Activated T-cell treated with anti-CD3 and anti-CD28 coated beads, Interleukin-2, amount 50 U/mL, for 4 hours (primary cell): Measurements from ENCODE around the gene SHISAL1. TPM values are rescaled to one million over a fixed set of nuclear protein-coding genes. Genes with fewer than 3 reads are reported as not detected.

Experiments used
- ATAC-seq, 2 donors: fragments of 200-7000 bp; cut with Tn5 transposase; one replicate each; pipeline ENCODE4 v1.10.0; 2021
- DNase-seq: peaks from one replicate; pipeline ENCODE4 v3.0.0-alpha.2; 2020
- H3K27me3 Mint-ChIP-seq: one replicate; pipeline ENCODE4 v1.8.0; 2021; ENCODE audit warnings: low read depth, mixed read lengths
- H3K36me3 Mint-ChIP-seq: one replicate; pipeline ENCODE4 v1.8.0; 2022; ENCODE audit warnings: mixed read lengths; ENCODE audit not compliant: insufficient read depth
- H3K4me1 Mint-ChIP-seq: one replicate; pipeline ENCODE4 v1.8.0; 2021; ENCODE audit warnings: low read depth, mixed read lengths
- H3K4me3 Mint-ChIP-seq: one replicate; pipeline ENCODE4 v1.8.0; 2021; ENCODE audit warnings: mild to moderate bottlenecking, moderate library complexity, mixed read lengths
- H3K9me3 Mint-ChIP-seq: one replicate; pipeline ENCODE4 v1.8.0; 2021; ENCODE audit warnings: mixed read lengths
- total RNA-seq, 3 donors: library from RNA; stranded (reverse); gene quantifications; one replicate each; pipeline ENCODE4 v1.2.1, GENCODE V29; 2021

Gene SHISAL1
- total RNA-seq, 3 donors from 2014 or later: not detected

- Mint-ChIP-seq H3K4me1 (no peaks in the 10 kb centered on the region), H3K36me3 (peaks cover 3% of the 10 kb centered on the region), H3K9me3 (peaks cover 7% of the 10 kb centered on the region), H3K27me3 (peaks cover 3% of the 10 kb centered on the region), H3K4me3 (no peak overlapping the region)
- ATAC-seq (no peak), DNase-seq (no peak)
Measured at GRCh38 chr22:44291674-44292360, 20.9 kb downstream of the SHISAL1 start.

GRCh38 chr22:44291265-44291664, 21.5 kb downstream of the SHISAL1 start:
- Mint-ChIP-seq H3K27me3 (peaks cover 4% of the 10 kb centered on the region), H3K36me3 (peaks cover 3% of the 10 kb centered on the region), H3K9me3 (peaks cover 7% of the 10 kb centered on the region), H3K4me1 (no peaks in the 10 kb centered on the region), H3K4me3 (no peak overlapping the region)
- DNase-seq: no peak
- ATAC-seq: no peak

GRCh38 chr22:44289414-44290171, 23.2 kb downstream of the SHISAL1 start:
- DNase-seq (no peak), ATAC-seq (no peak)
- peaks cover 3% of the 10 kb centered on the region for H3K36me3 Mint-ChIP-seq

GRCh38 chr22:44288913-44289312, 23.8 kb downstream of the SHISAL1 start:
- DNase-seq (no peak), ATAC-seq (no peak)
- H3K4me1 Mint-ChIP-seq: no peaks in the 10 kb centered on the region
- H3K4me3 Mint-ChIP-seq: no peak overlapping the region
- H3K36me3 Mint-ChIP-seq: no peaks in the 10 kb centered on the region
- peaks cover 4% of the 10 kb centered on the region for H3K27me3 Mint-ChIP-seq
- peaks cover under 1% of the 10 kb centered on the region for H3K9me3 Mint-ChIP-seq

More at GRCh38 chr22:44289414-44290171, 23.2 kb downstream of the SHISAL1 start:
- H3K4me1 Mint-ChIP-seq: no peaks in the 10 kb centered on the region
- H3K9me3 Mint-ChIP-seq: peaks cover 7% of the 10 kb centered on the region
- peaks cover 6% of the 10 kb centered on the region for H3K27me3 Mint-ChIP-seq
- no peak overlapping the region for H3K4me3 Mint-ChIP-seq

GRCh38 chr22:44287741-44288140, 25.0 kb downstream of the SHISAL1 start:
- Mint-ChIP-seq H3K4me1 (no peaks in the 10 kb centered on the region), H3K27me3 (peaks cover 4% of the 10 kb centered on the region), H3K36me3 (no peaks in the 10 kb centered on the region), H3K4me3 (no peak overlapping the region), H3K9me3 (no peaks in the 10 kb centered on the region)
- ATAC-seq (no peak), DNase-seq (no peak)

GRCh38 chr22:44287121-44287693, 25.5 kb downstream of the SHISAL1 start:
- no peaks in the 10 kb centered on the region for H3K4me1 Mint-ChIP-seq
- DNase-seq (no peak), ATAC-seq (no peak)
- H3K4me3 Mint-ChIP-seq: no peak overlapping the region
- no peaks in the 10 kb centered on the region for H3K36me3 Mint-ChIP-seq
- no peaks in the 10 kb centered on the region for H3K9me3 Mint-ChIP-seq
- H3K27me3 Mint-ChIP-seq: peaks cover 4% of the 10 kb centered on the region

- ATAC-seq (no peak), DNase-seq (no peak)
- H3K9me3 Mint-ChIP-seq: no peaks in the 10 kb centered on the region
- no peak overlapping the region for H3K4me3 Mint-ChIP-seq
- H3K4me1 Mint-ChIP-seq: no peaks in the 10 kb centered on the region
- peaks cover 4% of the 10 kb centered on the region for H3K27me3 Mint-ChIP-seq
- no peaks in the 10 kb centered on the region for H3K36me3 Mint-ChIP-seq
Measured at GRCh38 chr22:44286646-44287045, 26.1 kb downstream of the SHISAL1 start.

- ATAC-seq (no peak), DNase-seq (no peak)
- Mint-ChIP-seq H3K27me3 (peaks cover 8% of the 10 kb centered on the region), H3K9me3 (no peaks in the 10 kb centered on the region), H3K4me1 (no peaks in the 10 kb centered on the region), H3K36me3 (no peaks in the 10 kb centered on the region), H3K4me3 (no peak overlapping the region)
Measured at GRCh38 chr22:44284711-44285110, 28.0 kb downstream of the SHISAL1 start.

- Mint-ChIP-seq H3K27me3 (peaks cover 8% of the 10 kb centered on the region), H3K36me3 (no peaks in the 10 kb centered on the region), H3K4me3 (no peak overlapping the region), H3K4me1 (no peaks in the 10 kb centered on the region), H3K9me3 (no peaks in the 10 kb centered on the region)
- no peak for DNase-seq
- ATAC-seq: no peak
Measured at GRCh38 chr22:44281768-44282637, 30.7 kb downstream of the SHISAL1 start.

- Mint-ChIP-seq H3K36me3 (no peaks in the 10 kb centered on the region), H3K9me3 (no peaks in the 10 kb centered on the region), H3K4me1 (no peaks in the 10 kb centered on the region), H3K4me3 (no peak overlapping the region), H3K27me3 (peaks cover 13% of the 10 kb centered on the region)
- no peak for ATAC-seq
- DNase-seq: no peak
Measured at GRCh38 chr22:44280665-44281188, 32.0 kb downstream of the SHISAL1 start.

- Mint-ChIP-seq H3K36me3 (no peaks in the 10 kb centered on the region), H3K27me3 (peaks cover 15% of the 10 kb centered on the region), H3K4me3 (no peak overlapping the region), H3K9me3 (no peaks in the 10 kb centered on the region), H3K4me1 (no peaks in the 10 kb centered on the region)
- DNase-seq (no peak), ATAC-seq (no peak)
Measured at GRCh38 chr22:44279069-44279360, 33.7 kb downstream of the SHISAL1 start.

- Mint-ChIP-seq H3K9me3 (no peaks in the 10 kb centered on the region), H3K4me1 (no peaks in the 10 kb centered on the region), H3K27me3 (peaks cover 15% of the 10 kb centered on the region), H3K36me3 (no peaks in the 10 kb centered on the region), H3K4me3 (no peak overlapping the region)
- DNase-seq: no peak
- no peak for ATAC-seq
Measured at GRCh38 chr22:44278243-44279068, 34.3 kb downstream of the SHISAL1 start.

GRCh38 chr22:44277386-44278135, 35.2 kb downstream of the SHISAL1 start:
- H3K4me3 Mint-ChIP-seq: no peak overlapping the region
- DNase-seq (no peak), ATAC-seq (no peak)
- H3K36me3 Mint-ChIP-seq: no peaks in the 10 kb centered on the region
- H3K4me1 Mint-ChIP-seq: no peaks in the 10 kb centered on the region
- peaks cover 15% of the 10 kb centered on the region for H3K27me3 Mint-ChIP-seq
- no peaks in the 10 kb centered on the region for H3K9me3 Mint-ChIP-seq
